HEK293 (cell line): ENCODE data around the gene OSTF1.

ENCODE experiments used
- CTCF ChIA-PET: fragments of 350-600 bp; formaldehyde crosslinking; extraction: SDS; loops from one replicate; lab custom pipeline; 2021; ENCODE audit warnings: antibody characterized with exemption; lab: Yijun Ruan, JAX
- POLR2A ChIA-PET: fragments of 300-600 bp; formaldehyde crosslinking; extraction: SDS; loops from one replicate; lab custom pipeline; 2020; ENCODE audit warnings: antibody characterized with exemption, inconsistent platforms; lab: Yijun Ruan, JAX
- H3K27ac ChIP-seq: fragments of 200-500 bp; sonication (Bioruptor generic); 2 replicates; pipeline ENCODE4 v1.5.1; 2014; ENCODE audit warnings: low read depth, low read length, control low read depth, inconsistent platforms; ENCODE audit errors: extremely low read depth
- H3K36me3 ChIP-seq, 2 experiments: fragments of 200-500 bp in 1 of 2; sonication (Bioruptor generic) in 1 of 2; 1 replicate in 1 of 2; 2 replicates in 1 of 2; pipeline ENCODE4 v1.5.1; 2014 to 2017; ENCODE audit warnings: inconsistent platforms in 2 of 2, low read length in 2 of 2; ENCODE audit not compliant: control insufficient read depth in 2 of 2, insufficient read depth in 1 of 2
- H3K4me1 ChIP-seq: fragments of 200-500 bp; sonication (Bioruptor generic); 2 replicates; pipeline ENCODE4 v1.5.1; 2014; ENCODE audit warnings: mild to moderate bottlenecking, low read length, inconsistent platforms; ENCODE audit not compliant: control insufficient read depth, insufficient read depth
- H3K4me3 ChIP-seq: 2 replicates; pipeline ENCODE4 v1.5.1; 2011; ENCODE audit warnings: low read depth, mild to moderate bottlenecking, control low read depth, low read length, moderate library complexity
- H3K9me3 ChIP-seq: fragments of 200-500 bp; sonication (Bioruptor generic); 2 replicates; pipeline ENCODE4 v1.5.1; 2014; ENCODE audit warnings: low read depth, low read length, inconsistent platforms; ENCODE audit not compliant: control insufficient read depth, insufficient read depth
- GLIS2 ChIP-seq: fragments of 450-650 bp; formaldehyde crosslinking; IDR thresholded peaks from 2 replicates; pipeline ENCODE4 v1.5.1; 2016; ENCODE audit warnings: missing biosample characterization, missing genetic modification characterization
- INSM2 ChIP-seq: fragments of 450-650 bp; formaldehyde crosslinking; IDR thresholded peaks from 2 replicates; pipeline ENCODE4 v1.5.1; 2016; ENCODE audit warnings: missing biosample characterization, missing genetic modification characterization
- KLF16 ChIP-seq: fragments of 450-650 bp; formaldehyde crosslinking; IDR thresholded peaks from 2 replicates; pipeline ENCODE4 v1.5.1; 2017; ENCODE audit warnings: missing biosample characterization, missing genetic modification characterization
- MYNN ChIP-seq: fragments of 450-650 bp; formaldehyde crosslinking; IDR thresholded peaks from 2 replicates; pipeline ENCODE4 v1.5.1; 2016; ENCODE audit warnings: missing biosample characterization, missing genetic modification characterization, borderline replicate concordance
- OVOL3 ChIP-seq: fragments of 450-650 bp; formaldehyde crosslinking; IDR thresholded peaks from 2 replicates; pipeline ENCODE4 v1.5.1; 2016; ENCODE audit warnings: missing biosample characterization, missing genetic modification characterization
- REST ChIP-seq: fragments of 450-650 bp; formaldehyde crosslinking; IDR thresholded peaks from 2 replicates; pipeline ENCODE4 v1.5.1; 2016; ENCODE audit warnings: missing biosample characterization, missing genetic modification characterization
- WT1 ChIP-seq: fragments of 450-650 bp; formaldehyde crosslinking; IDR thresholded peaks from 2 replicates; pipeline ENCODE4 v1.5.1; 2016; ENCODE audit warnings: missing biosample characterization, missing genetic modification characterization
- ZBTB10 ChIP-seq: fragments of 450-650 bp; formaldehyde crosslinking; IDR thresholded peaks from 2 replicates; pipeline ENCODE4 v1.5.1; 2016; ENCODE audit warnings: missing biosample characterization, missing genetic modification characterization
- ZBTB21 ChIP-seq: fragments of 450-650 bp; formaldehyde crosslinking; IDR thresholded peaks from 2 replicates; pipeline ENCODE4 v1.5.1; 2017; ENCODE audit warnings: missing biosample characterization, missing genetic modification characterization
- ZFP41 ChIP-seq: fragments of 450-650 bp; formaldehyde crosslinking; IDR thresholded peaks from 2 replicates; pipeline ENCODE4 v1.5.1; 2016; ENCODE audit warnings: missing biosample characterization, missing genetic modification characterization, borderline replicate concordance
- ZNF214 ChIP-seq: fragments of 450-650 bp; formaldehyde crosslinking; IDR thresholded peaks from 2 replicates; pipeline ENCODE4 v1.5.1; 2017; ENCODE audit warnings: missing biosample characterization, mild to moderate bottlenecking, missing genetic modification characterization, borderline replicate concordance
- ZNF223 ChIP-seq: fragments of 450-650 bp; formaldehyde crosslinking; IDR thresholded peaks from 2 replicates; pipeline ENCODE4 v1.5.1; 2016; ENCODE audit warnings: missing biosample characterization, missing genetic modification characterization
- ZNF362 ChIP-seq: fragments of 450-650 bp; formaldehyde crosslinking; IDR thresholded peaks from 2 replicates; pipeline ENCODE4 v1.5.1; 2016; ENCODE audit warnings: missing biosample characterization, missing genetic modification characterization
- ZNF366 ChIP-seq: fragments of 450-650 bp; formaldehyde crosslinking; conservative IDR thresholded peaks from 2 replicates; pipeline ENCODE4 v1.5.1; 2016; ENCODE audit warnings: missing biosample characterization, missing genetic modification characterization
- ZNF510 ChIP-seq: fragments of 450-650 bp; formaldehyde crosslinking; IDR thresholded peaks from 2 replicates; pipeline ENCODE4 v1.5.1; 2018; ENCODE audit warnings: mild to moderate bottlenecking, missing genetic modification characterization, missing biosample characterization; ENCODE audit not compliant: insufficient replicate concordance
- ZNF544 ChIP-seq: fragments of 450-650 bp; formaldehyde crosslinking; IDR thresholded peaks from 2 replicates; pipeline ENCODE4 v1.5.0; 2017; ENCODE audit warnings: missing biosample characterization, missing genetic modification characterization
- ZNF658 ChIP-seq: fragments of 450-650 bp; formaldehyde crosslinking; IDR thresholded peaks from 2 replicates; pipeline ENCODE4; 2016; ENCODE audit warnings: missing biosample characterization, missing genetic modification characterization
- ZNF670 ChIP-seq: fragments of 450-650 bp; formaldehyde crosslinking; IDR thresholded peaks from 2 replicates; pipeline ENCODE4 v1.5.1; 2016; ENCODE audit warnings: missing biosample characterization, missing genetic modification characterization, low read depth
- ZNF677 ChIP-seq: fragments of 450-650 bp; IDR thresholded peaks from 2 replicates; pipeline ENCODE4 v1.5.0; 2018; ENCODE audit warnings: missing biosample characterization, mild to moderate bottlenecking, missing genetic modification characterization, moderate library complexity
- ZNF76 ChIP-seq: fragments of 450-650 bp; formaldehyde crosslinking; IDR thresholded peaks from 2 replicates; pipeline ENCODE4; 2016; ENCODE audit warnings: low read depth, missing biosample characterization, missing genetic modification characterization, borderline replicate concordance

OSTF1 gene

GRCh38 chr9:75131700-75132099 is 43.4 kb downstream of the OSTF1 start:
- ChIA-PET CTCF (no interaction called here), POLR2A (no interaction called here)
- Histone ChIP-seq H3K27ac (no peak overlapping the region), H3K4me1 (no peaks in the 10 kb centered on the region), H3K4me3 (no peak overlapping the region), H3K36me3 (peaks cover 0 to 9% of the 10 kb centered on the region in 2 experiments; a peak in 1 of 3 replicates), H3K9me3 (no peaks in the 10 kb centered on the region)
- no peak for TF ChIP-seq INSM2 (tag by site-specific recombination)
- no peak for TF ChIP-seq GLIS2
- TF ChIP-seq ZNF677 (tag by site-specific recombination), result no peak
- no peak for TF ChIP-seq ZNF544
- no peak for TF ChIP-seq OVOL3
- no peak for TF ChIP-seq ZNF670 (tag by site-specific recombination)
- no peak for TF ChIP-seq ZBTB21
- no peak for TF ChIP-seq ZNF76
- no peak for TF ChIP-seq ZNF510
- no peak for TF ChIP-seq ZNF366
- TF ChIP-seq WT1 (tag by site-specific recombination), result no peak
- TF ChIP-seq KLF16, result no peak
- TF ChIP-seq ZNF214 (tag by site-specific recombination), result no peak
- no peak for TF ChIP-seq ZNF658 (tag by site-specific recombination)
- TF ChIP-seq ZBTB10, result no peak
- no peak for TF ChIP-seq ZNF223 (tag by site-specific recombination)
- TF ChIP-seq MYNN (tag by site-specific recombination), result no peak
- no peak for TF ChIP-seq REST (tag by site-specific recombination)
- TF ChIP-seq ZNF362 (tag by site-specific recombination), result no peak
- no peak for TF ChIP-seq ZFP41 (tag by site-specific recombination)
